ENCODE results near the gene ABHD15.

DNA sequence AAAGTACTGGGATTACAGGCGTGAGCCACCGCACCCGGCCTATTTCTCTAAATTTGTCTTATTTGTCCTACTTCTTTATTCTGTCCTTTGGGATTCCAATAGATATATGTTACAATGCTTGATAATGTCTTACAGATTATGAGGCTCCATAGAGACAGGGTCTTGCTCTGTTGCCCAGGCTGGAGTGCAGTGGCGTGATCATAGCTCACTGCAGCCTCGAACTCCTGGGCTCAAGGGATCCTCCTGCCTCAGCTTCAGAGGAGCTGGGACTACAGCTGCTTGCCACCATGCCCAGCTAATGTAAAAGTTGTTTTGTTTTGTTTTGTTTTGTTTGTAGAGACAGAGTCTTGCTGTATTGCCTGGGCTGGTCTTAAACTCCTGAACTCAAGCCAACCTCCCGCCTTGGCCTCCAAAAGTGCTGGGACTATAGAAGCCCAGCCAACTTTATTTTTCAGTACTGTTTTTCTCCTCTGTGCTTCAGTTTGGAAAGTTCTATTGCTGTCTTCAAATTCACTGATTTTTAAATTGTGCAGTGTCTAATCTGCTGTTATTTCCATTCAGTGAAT, 36.4 kb upstream of the ABHD15 start:
- TF ChIP-seq EZH2 (IDR thresholded peaks at IDR 0.05; ENCODE audit: borderline replicate concordance, low read length), result no peak
- TF ChIP-seq, protein P1, sequence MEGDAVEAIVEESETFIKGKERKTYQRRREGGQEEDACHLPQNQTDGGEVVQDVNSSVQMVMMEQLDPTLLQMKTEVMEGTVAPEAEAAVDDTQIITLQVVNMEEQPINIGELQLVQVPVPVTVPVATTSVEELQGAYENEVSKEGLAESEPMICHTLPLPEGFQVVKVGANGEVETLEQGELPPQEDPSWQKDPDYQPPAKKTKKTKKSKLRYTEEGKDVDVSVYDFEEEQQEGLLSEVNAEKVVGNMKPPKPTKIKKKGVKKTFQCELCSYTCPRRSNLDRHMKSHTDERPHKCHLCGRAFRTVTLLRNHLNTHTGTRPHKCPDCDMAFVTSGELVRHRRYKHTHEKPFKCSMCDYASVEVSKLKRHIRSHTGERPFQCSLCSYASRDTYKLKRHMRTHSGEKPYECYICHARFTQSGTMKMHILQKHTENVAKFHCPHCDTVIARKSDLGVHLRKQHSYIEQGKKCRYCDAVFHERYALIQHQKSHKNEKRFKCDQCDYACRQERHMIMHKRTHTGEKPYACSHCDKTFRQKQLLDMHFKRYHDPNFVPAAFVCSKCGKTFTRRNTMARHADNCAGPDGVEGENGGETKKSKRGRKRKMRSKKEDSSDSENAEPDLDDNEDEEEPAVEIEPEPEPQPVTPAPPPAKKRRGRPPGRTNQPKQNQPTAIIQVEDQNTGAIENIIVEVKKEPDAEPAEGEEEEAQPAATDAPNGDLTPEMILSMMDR (IDR thresholded peaks at IDR 0.05; ENCODE audit: low read length), result no peak
